HepG2 (cell line): ENCODE data around the gene CNPY1.

ENCODE experiments used
- HNF4A ChIP-seq: sonication (generic); formaldehyde crosslinking; IDR thresholded peaks from 2 replicates; pipeline ENCODE4 v1.4.0; 2020; ENCODE audit warnings: missing genetic modification reagents
- HOXA7 ChIP-seq: sonication (generic); formaldehyde crosslinking; IDR thresholded peaks from 2 replicates; pipeline ENCODE4 v1.8.1; 2022; ENCODE audit warnings: mild to moderate bottlenecking, missing genetic modification reagents, moderate library complexity
- NCOA2 ChIP-seq: sonication (generic); formaldehyde crosslinking; IDR thresholded peaks from 2 replicates; pipeline ENCODE4 v1.8.0; 2022; ENCODE audit warnings: inconsistent platforms
- PAF1 ChIP-seq: IDR thresholded peaks from 2 replicates; pipeline ENCODE4 v1.6.1; 2016; ENCODE audit warnings: missing genetic modification reagents, missing compliant biosample characterization
- ZNF549 ChIP-seq: sonication (generic); formaldehyde crosslinking; IDR thresholded peaks from 2 replicates; pipeline ENCODE4 v1.5.0; 2020; ENCODE audit warnings: missing genetic modification reagents
- ZNF619 ChIP-seq: sonication (generic); formaldehyde crosslinking; IDR thresholded peaks from 2 replicates; pipeline ENCODE4 v1.4.0; 2020; ENCODE audit warnings: mild to moderate bottlenecking, missing genetic modification reagents

- TF ChIP-seq HNF4A (CRISPR knock-in tag) = no peak
- TF ChIP-seq ZNF619 (CRISPR knock-in tag) = no peak
- TF ChIP-seq ZNF549 (CRISPR knock-in tag) = no peak
- TF ChIP-seq NCOA2 = no peak
- TF ChIP-seq HOXA7 (CRISPR knock-in tag) = no peak
- no peak for TF ChIP-seq PAF1
Observed at GRCh38 chr7:155511702-155511996, 34.7 kb downstream of the CNPY1 start.
